Measurements from ENCODE around the gene WASF2. TPM values are rescaled to one million over a fixed set of nuclear protein-coding genes. Genes with fewer than 3 reads are reported as not detected.

The WASF2 gene
- total RNA-seq, 2 experiments from 2014 or later = 109 to 110 TPM

DNA sequence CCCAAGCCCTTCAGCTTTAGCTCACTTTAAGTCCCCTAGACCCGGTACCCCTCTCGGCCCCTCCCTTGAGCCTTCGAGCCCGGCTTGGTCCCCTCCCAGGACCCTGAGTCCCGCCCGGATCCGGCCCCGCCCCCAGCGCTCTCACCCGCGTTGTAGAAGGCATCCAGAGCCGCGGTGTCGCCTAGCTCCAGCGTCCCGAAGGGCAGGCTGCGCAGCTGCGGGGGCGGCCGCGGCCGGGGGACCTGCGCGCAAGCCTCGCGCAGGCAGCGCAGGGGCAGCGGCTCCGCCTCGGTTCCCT lies 123.9 kb downstream of the WASF2 start:
- DNase-seq = peak; percentile 88
- intact Hi-C loops (cut with micrococcal nuclease) = no loop called here
- POLR2A ChIA-PET = interaction anchor here (0.8 to 2.5 kb wide), 5 partner anchors 9 to 43 kb away, joined by 3 to 11 read pairs (median 5); partner anchors contain the start of gene SYTL1
- no peaks in the 10 kb centered on the region for H3K27me3 Mint-ChIP-seq
- peak overlapping the region; percentile 85 for H3K4me3 Mint-ChIP-seq
- peaks cover 18% of the 10 kb centered on the region for H3K4me1 Mint-ChIP-seq (ENCODE audit: low read depth)
- CTCF ChIA-PET = interaction anchor here (1.0 to 2.5 kb wide), 19 partner anchors 9 to 320 kb away, joined by 3 to 53 read pairs (median 7); partner anchors contain the start of genes AHDC1, CD164L2, FCN3 and SYTL1
- H3K36me3 Mint-ChIP-seq = no peaks in the 10 kb centered on the region
- H3K9me3 Mint-ChIP-seq = no peaks in the 10 kb centered on the region
- H3K27ac Mint-ChIP-seq = peak overlapping the region; percentile 66

DNA sequence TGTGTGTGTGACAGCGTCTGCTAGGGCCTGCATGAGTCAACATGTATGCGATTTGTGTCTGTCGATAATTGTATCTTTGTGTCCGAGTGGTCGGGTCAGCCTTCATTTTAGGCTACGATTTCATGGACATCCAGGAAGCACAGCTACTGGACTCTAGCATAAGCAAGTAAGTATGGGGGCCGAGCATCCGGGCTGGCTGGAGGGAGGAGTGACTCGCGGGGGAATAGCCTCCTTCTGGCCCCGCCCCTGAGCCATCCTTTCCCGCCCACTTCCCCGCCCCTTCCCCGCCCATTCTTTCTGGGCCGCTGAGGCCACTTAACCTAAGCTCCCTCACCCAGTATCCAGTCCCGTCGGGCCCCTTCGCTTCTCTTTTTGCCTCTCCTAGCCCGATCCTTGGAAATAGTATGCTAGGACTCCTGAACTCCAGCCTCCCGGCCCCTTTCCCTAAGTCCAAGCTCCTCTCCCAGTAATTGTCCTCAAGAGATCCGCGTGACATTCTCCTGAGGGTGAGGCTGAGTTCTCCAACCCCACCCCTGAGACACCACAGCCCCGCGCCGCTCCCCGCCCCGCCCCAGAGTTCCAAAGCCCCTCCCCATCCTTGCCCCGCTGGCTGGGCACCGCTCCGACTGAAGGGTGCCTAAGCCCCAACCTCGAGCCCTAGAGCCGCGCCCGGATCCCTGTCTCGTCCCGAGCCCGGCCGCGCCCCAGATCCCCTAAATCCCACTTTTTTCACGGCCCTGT lies 124.4 kb downstream of the WASF2 start:
- ChIA-PET CTCF (interaction anchor here (0.8 to 2.5 kb wide), 19 partner anchors 8 to 320 kb away, joined by 3 to 53 read pairs (median 7); partner anchors contain the start of genes CD164L2, FCN3 and SYTL1), POLR2A (interaction anchor here (0.7 to 2.5 kb wide), 6 partner anchors 9 to 43 kb away, joined by 3 to 11 read pairs (median 4); partner anchors contain the start of gene SYTL1)
- Mint-ChIP-seq H3K4me3 (peak overlapping the region; percentile 85), H3K36me3 (no peaks in the 10 kb centered on the region), H3K9me3 (no peaks in the 10 kb centered on the region), H3K27ac (peak overlapping the region; percentile 66), H3K4me1 (ENCODE audit: low read depth) (peaks cover 18% of the 10 kb centered on the region), H3K27me3 (no peaks in the 10 kb centered on the region)
- intact Hi-C loops (cut with micrococcal nuclease) = loop anchor here (1.0 to 2.0 kb wide), 2 partner anchors 23 to 27 kb away; partner anchors contain the start of genes GPR3 and SYTL1
- DNase-seq = peak; percentile 92

DNA sequence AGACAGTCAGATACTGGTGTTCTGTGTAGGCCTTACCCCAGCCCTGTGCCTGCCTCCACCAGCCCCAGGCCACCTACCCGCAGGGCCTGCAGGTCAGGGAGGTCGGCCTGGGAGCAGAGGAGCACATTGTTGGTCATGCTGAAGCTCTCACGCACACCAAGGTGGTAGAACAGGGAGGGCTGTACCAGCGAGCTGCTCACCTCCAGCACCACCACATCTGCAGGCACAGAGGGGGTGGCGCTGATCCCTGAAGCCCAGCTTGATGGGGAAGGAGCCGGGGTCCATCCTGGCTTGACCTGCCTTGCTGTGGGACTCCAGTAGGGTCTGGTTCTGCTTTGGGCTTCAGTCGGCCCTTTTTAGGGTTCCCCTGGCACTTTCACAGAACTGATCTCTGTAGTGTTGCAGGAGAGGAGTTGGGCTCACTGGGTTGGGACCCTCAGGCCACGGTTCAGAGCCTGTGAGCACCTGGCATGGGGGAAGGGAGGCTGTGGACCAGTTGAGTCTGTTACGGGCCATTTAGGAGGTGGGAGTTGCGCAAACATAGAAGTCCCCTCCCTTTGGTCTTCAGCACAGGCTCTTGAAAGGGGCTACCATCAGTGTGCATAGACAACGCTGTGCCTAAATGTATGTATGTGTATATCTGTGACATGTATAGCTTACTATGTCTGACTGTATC lies 125.1 kb downstream of the WASF2 start:
- no peaks in the 10 kb centered on the region for H3K27me3 Mint-ChIP-seq
- H3K4me1 Mint-ChIP-seq (ENCODE audit: low read depth) = peaks cover 21% of the 10 kb centered on the region
- ChIA-PET CTCF (interaction anchor here (0.8 to 2.5 kb wide), 13 partner anchors 8 to 298 kb away, joined by 3 to 53 read pairs (median 9); partner anchors contain the start of genes CD164L2, FCN3 and SYTL1), POLR2A (interaction anchor here (0.7 to 2.5 kb wide), 4 partner anchors 8 to 42 kb away, joined by 3 to 11 read pairs (median 4); no protein-coding TSS in a partner anchor)
- no peak overlapping the region for H3K27ac Mint-ChIP-seq
- peak overlapping the region; percentile 85 for H3K4me3 Mint-ChIP-seq
- intact Hi-C loops (cut with micrococcal nuclease) = loop anchor here (1.0 to 2.0 kb wide), 2 partner anchors 22 to 27 kb away; partner anchors contain the start of genes GPR3 and SYTL1
- H3K36me3 Mint-ChIP-seq = no peaks in the 10 kb centered on the region
- DNase-seq = no peak
- H3K9me3 Mint-ChIP-seq = no peaks in the 10 kb centered on the region

DNA sequence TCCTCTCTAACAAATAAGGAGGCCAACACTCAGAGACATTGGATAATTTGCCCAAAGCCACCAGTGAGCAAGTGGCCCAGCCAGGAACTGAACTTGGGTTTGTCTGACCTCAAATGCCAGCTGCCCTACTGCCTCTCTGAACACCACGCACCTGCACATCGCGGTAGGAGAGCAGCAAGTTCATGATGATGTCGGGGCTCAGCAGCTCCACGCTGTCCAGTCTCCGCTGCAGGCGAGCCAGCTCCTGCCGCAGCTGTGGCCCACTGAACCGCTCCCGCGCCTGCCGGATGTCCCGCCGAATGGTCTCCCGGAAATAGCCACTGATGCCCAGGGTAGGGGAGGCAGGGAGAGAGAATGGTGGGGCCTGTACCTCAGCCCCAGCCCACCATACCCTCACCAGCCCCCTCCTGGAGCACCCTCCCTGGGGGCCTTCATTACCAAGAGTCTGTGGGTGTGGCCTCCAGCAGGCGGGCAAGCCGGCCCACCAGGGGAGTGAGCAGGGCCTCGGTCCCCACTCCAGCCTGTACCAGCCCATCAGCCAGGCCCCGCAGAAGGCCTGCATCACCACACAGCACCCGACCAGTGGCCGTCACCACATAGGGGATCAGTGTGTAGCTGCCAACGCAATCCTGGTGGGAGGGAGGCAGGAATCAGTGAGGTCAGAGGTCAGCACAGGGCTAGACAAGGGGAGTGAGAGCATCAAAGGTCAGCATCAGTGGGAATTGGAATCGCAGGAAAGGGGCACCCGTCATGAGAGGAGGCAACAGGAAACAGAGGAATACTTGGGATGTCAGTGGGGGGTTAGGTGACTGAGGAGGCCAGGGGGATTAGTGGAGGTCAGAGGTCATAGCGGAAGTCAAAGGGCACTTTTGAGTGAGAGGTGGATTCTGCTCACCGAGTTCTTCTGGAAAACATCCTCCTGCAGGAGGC lies 125.9 kb downstream of the WASF2 start:
- intact Hi-C loops (cut with micrococcal nuclease) = loop anchor here (2.0 kb wide), 1 partner anchor 21 kb away; the partner anchor contains the start of gene SYTL1
- Mint-ChIP-seq H3K27me3 (no peaks in the 10 kb centered on the region), H3K36me3 (no peaks in the 10 kb centered on the region), H3K9me3 (no peaks in the 10 kb centered on the region), H3K4me1 (ENCODE audit: low read depth) (peaks cover 27% of the 10 kb centered on the region), H3K27ac (no peak overlapping the region), H3K4me3 (no peak overlapping the region)
- CTCF ChIA-PET = interaction anchor here (2.3 kb wide), 1 partner anchor 31 kb away, joined by 14 read pairs; no protein-coding TSS in a partner anchor
- DNase-seq = no peak
- POLR2A ChIA-PET = no interaction called here

DNA sequence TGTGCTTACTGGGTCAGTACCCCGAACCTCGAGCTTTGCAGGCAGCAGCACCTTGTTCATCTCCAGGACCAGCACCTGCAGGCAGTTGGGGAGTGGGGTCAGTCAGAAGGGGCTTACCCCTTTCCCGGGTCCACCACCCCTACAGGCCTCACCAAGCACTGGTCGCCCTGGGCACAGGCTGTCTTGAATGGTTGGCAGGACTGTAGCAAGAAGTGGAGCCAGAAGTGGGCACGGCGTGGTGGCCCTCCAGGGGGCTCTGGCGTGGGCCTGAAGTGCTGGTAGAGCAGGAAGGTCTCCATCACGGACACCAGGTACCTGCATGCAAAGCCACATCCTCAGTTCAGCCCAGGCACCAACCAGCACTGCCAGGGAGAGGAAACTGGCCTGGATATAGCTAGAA lies 128.4 kb downstream of the WASF2 start:
- Mint-ChIP-seq H3K27me3 (no peaks in the 10 kb centered on the region), H3K36me3 (no peaks in the 10 kb centered on the region), H3K27ac (no peak overlapping the region), H3K4me1 (ENCODE audit: low read depth) (peaks cover 37% of the 10 kb centered on the region), H3K9me3 (no peaks in the 10 kb centered on the region), H3K4me3 (no peak overlapping the region)
- CTCF ChIA-PET = interaction anchor here (1.4 to 6.8 kb wide), 4 partner anchors 20 to 245 kb away, joined by 5 to 41 read pairs (median 6); partner anchors contain the start of genes AHDC1 and SYTL1
- no peak for DNase-seq
- POLR2A ChIA-PET = interaction anchor here (0.6 kb wide), 1 partner anchor 596 kb away, joined by 3 read pairs; no protein-coding TSS in a partner anchor
- intact Hi-C loops (cut with micrococcal nuclease) = no loop called here

DNA sequence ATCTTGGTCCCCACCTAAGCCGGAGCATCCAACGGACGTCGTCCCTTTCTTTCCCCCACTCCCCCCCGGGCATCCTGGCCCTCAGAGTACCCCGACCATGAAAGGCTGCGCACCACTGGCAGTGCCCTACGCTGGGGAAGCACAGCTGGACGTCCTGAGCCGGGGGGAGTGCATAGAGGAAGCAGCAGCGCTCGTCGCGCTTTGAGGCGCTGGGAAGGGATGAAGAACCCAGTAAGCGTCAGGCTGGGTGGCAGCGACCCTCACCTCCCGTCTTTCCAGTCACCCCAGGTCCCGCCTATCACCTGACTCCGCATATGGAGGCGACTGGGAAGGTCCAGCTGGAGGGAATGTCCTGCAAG lies 128.9 kb downstream of the WASF2 start:
- H3K9me3 Mint-ChIP-seq = no peaks in the 10 kb centered on the region
- peaks cover 42% of the 10 kb centered on the region for H3K4me1 Mint-ChIP-seq (ENCODE audit: low read depth)
- intact Hi-C loops (cut with micrococcal nuclease) = no loop called here
- no peak overlapping the region for H3K4me3 Mint-ChIP-seq
- no peaks in the 10 kb centered on the region for H3K27me3 Mint-ChIP-seq
- no peaks in the 10 kb centered on the region for H3K36me3 Mint-ChIP-seq
- CTCF ChIA-PET = interaction anchor here (1.7 to 6.8 kb wide), 2 partner anchors 34 to 245 kb away, joined by 5 to 41 read pairs; partner anchors contain the start of gene AHDC1
- POLR2A ChIA-PET = interaction anchor here (0.6 kb wide), 1 partner anchor 595 kb away, joined by 3 read pairs; no protein-coding TSS in a partner anchor
- no peak overlapping the region for H3K27ac Mint-ChIP-seq
- no peak for DNase-seq

DNA sequence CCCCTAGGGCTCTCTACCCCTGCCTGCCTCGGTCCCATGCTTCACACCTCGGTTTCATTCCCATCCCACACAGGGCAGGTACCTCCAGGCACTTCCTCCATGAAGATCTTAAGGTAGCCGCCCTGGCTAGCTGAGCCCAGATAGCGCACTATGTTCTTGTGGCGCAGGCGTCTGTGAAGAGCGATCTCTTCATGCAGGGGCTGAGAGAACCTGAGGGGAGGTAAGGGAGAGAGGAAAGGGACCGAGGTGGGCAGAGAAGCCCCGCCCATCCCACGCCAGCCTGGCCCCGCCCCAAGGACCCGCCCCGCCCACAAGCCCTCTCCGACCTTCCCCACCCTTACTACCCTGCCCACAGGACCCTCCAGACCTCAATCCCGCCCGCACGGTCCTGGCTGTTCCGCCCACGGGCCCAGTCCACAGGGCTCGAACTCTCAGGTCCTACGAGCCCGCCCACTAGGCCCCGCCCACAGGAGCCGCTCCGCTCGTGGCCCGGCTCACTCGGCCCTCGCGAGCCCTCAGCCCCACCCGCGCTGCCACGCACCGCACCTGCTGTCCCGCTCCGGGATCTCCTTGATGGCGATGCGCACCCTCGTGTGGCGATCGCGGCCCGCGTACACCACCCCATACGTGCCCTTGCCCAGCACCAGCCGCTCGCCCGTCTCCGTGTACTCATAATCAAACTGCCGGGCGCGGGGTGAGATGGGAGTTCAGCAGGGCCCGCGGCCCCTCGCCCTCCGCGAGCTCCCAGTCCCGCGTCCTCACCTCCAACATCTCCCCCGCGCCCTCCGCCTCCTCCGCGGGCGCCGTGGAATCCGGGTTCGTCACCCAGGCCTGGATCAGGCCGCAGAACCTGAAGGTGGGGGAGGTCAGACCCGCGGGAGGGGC lies 129.6 kb downstream of the WASF2 start:
- ChIA-PET POLR2A (no interaction called here), CTCF (interaction anchor here (4.2 to 7.1 kb wide), 4 partner anchors 18 to 246 kb away, joined by 31 to 80 read pairs (median 44); partner anchors contain the start of genes AHDC1 and SYTL1)
- no peaks in the 10 kb centered on the region for H3K36me3 Mint-ChIP-seq
- peak; percentile 50 for DNase-seq
- peak overlapping the region; percentile 66 for H3K4me3 Mint-ChIP-seq
- intact Hi-C loops (cut with micrococcal nuclease) = no loop called here
- H3K27me3 Mint-ChIP-seq = no peaks in the 10 kb centered on the region
- peaks cover 48% of the 10 kb centered on the region for H3K4me1 Mint-ChIP-seq (ENCODE audit: low read depth)
- H3K9me3 Mint-ChIP-seq = no peaks in the 10 kb centered on the region
- no peak overlapping the region for H3K27ac Mint-ChIP-seq

DNA sequence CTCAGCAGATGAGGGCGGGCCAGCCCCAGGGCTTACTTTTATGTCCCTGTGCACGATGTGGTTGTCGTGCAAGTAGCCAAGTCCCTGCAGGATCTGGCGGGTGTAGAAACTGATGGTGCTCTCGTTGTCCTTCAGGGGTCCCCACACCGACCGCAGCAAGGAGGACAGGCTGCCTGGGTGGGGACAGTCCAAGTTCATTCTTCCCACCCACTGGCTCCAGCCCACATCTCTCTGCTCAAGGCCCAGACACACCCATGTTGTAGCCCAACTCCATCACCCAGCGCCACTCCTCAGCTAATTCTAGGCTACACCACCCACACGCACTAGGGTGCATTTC lies 130.2 kb downstream of the WASF2 start:
- no peak overlapping the region for H3K27ac Mint-ChIP-seq
- H3K9me3 Mint-ChIP-seq = no peaks in the 10 kb centered on the region
- H3K27me3 Mint-ChIP-seq = no peaks in the 10 kb centered on the region
- intact Hi-C loops (cut with micrococcal nuclease) = no loop called here
- peak overlapping the region; percentile 66 for H3K4me3 Mint-ChIP-seq
- POLR2A ChIA-PET = no interaction called here
- H3K36me3 Mint-ChIP-seq = no peaks in the 10 kb centered on the region
- no peak for DNase-seq
- peaks cover 44% of the 10 kb centered on the region for H3K4me1 Mint-ChIP-seq (ENCODE audit: low read depth)
- CTCF ChIA-PET = interaction anchor here (4.2 to 7.1 kb wide), 4 partner anchors 17 to 246 kb away, joined by 31 to 80 read pairs (median 44); partner anchors contain the start of genes AHDC1 and SYTL1

DNA sequence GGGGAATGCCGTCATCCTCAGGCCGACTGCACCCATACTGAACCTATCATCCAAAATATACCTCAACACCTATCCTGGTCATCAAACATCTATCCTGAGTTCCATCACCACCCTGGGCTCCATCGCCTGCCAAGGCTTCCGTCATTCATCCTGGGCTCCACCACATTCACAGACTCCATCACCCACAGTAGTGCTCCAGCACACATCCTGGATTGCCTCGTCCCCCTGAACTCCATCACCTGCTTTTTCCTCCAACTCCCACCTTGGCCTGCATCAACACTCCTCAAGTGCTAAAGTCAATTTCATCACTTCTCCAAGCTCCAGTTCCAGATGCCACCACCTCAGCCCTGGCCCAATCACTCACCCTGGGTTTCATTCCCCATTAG lies 131.0 kb downstream of the WASF2 start:
- intact Hi-C loops (cut with micrococcal nuclease) = no loop called here
- no peak overlapping the region for H3K27ac Mint-ChIP-seq
- peak overlapping the region; percentile 9 for H3K4me3 Mint-ChIP-seq
- ChIA-PET CTCF (interaction anchor here (0.6 to 7.1 kb wide), 13 partner anchors 7 to 304 kb away, joined by 3 to 80 read pairs (median 31); partner anchors contain the start of genes AHDC1, CD164L2, FCN3 and GPR3), POLR2A (no interaction called here)
- H3K9me3 Mint-ChIP-seq = no peaks in the 10 kb centered on the region
- H3K27me3 Mint-ChIP-seq = no peaks in the 10 kb centered on the region
- H3K4me1 Mint-ChIP-seq (ENCODE audit: low read depth) = peaks cover 41% of the 10 kb centered on the region
- no peaks in the 10 kb centered on the region for H3K36me3 Mint-ChIP-seq
- no peak for DNase-seq

DNA sequence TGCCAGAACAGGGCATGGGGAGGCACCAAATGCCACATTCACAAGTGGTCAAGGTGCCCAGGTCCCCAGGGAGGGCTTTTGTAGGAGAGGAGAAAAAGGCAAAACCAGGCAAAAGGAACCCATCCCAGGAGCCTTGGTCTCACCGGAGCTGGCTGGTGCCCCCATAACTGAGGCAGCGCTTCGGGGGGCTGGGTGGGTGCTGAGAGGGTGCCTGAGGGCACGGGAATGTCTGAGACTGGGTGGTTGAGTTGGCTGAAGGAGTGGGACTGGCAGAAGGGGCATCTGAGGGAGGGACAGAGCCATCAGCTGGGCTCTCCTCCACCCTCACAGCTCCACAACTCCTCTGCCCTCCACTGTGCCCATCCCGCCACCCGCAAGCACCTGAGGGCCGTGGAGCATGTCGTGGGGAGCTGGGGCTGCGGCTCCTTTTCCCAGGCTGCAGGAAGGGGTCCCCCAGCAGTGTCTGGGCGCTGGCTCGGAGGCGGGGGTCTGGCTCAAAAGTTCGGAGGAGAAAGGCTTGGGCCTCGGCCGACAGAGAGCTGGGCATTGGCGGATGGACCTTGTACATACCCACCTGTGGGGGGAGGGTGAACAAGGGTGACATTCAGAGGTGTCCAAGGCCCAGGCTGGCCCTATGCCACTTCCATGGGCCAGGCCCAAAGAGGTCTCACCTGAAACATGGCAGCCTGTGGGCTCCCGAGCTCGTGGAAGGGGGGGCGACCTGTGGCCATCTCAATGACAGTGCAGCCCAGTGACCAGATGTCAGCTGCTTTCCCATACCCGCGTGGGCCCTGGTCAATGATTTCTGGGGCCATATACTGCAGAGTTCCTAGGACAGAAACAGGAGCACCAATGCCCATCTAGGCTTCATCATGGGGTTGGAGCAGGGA lies 131.7 kb downstream of the WASF2 start:
- no peak overlapping the region for H3K27ac Mint-ChIP-seq
- POLR2A ChIA-PET = interaction anchor here (2.0 kb wide), 1 partner anchor 8 kb away, joined by 11 read pairs; the partner anchor contains the start of gene MAP3K6

More for the DNA sequence above, 131.7 kb downstream of the WASF2 start:
- CTCF ChIA-PET = interaction anchor here (0.6 to 7.1 kb wide), 23 partner anchors 8 to 696 kb away, joined by 3 to 80 read pairs (median 16); partner anchors contain the start of genes AHDC1, CD164L2, FCN3 and GPR3
- Mint-ChIP-seq H3K36me3 (no peaks in the 10 kb centered on the region), H3K9me3 (no peaks in the 10 kb centered on the region), H3K27me3 (no peaks in the 10 kb centered on the region), H3K4me1 (ENCODE audit: low read depth) (peaks cover 43% of the 10 kb centered on the region), H3K4me3 (peak overlapping the region; percentile 68)
- intact Hi-C loops (cut with micrococcal nuclease) = no loop called here
- DNase-seq = no peak

Measured in activated CD4-positive, alpha-beta memory T cell treated with anti-CD3 and anti-CD28 coated beads for 36 hours (primary cell).